ENCODE measurements around the gene ATP8A2. TPM values are rescaled to one million over a fixed set of nuclear protein-coding genes. Genes with fewer than 3 reads are reported as not detected.

The ATP8A2 gene
- total RNA-seq, 4 donors from 2014 or later: 0.20 to 1.1 (median 0.59) TPM

DNA sequence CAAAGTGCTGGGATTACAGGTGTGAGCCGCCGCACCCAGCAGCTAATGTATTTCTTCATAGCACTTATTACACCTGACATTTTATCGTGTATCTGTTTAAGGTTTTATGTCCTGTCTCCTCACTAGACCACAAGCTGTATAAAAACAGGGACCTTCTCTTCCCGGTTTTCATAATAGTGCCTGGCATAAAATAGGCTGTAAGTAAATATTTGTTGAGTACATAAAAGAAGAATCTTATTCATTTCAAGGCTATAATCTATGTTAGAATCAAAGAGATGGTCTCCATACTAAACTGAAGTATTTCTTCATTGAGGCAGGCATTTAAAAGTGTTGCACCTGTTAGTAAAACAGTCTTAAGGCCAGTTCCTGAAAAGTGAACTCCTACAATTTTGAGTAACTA is 486.1 kb downstream of the ATP8A2 start:
- H3K27ac ChIP-seq: no peak overlapping the region
- no peaks in the 10 kb centered on the region for H3K9me3 ChIP-seq
- in situ Hi-C loops (cut with MboI; ENCODE audit: low pct_ligation_motif_present in 1 of 4, low pct_unique_long_range_greater_than_20kb in 1 of 4, low sequenced_read_pairs in 3 of 4) (no loop called here), intact Hi-C loops (cut with DNase I; ENCODE audit: low total_unique reads) (no loop called here)
- H3K27me3 ChIP-seq: no peaks in the 10 kb centered on the region
- no peaks in the 10 kb centered on the region for H3K4me1 ChIP-seq
- no peak for DNase-seq
- 40 to 53% methylated on average over 1 to 4 of the region's 4 CpGs for WGBS, 2 donors (ENCODE audit: low coverage in 1 of 2)
- TF ChIP-seq POLR2AphosphoS5 (IDR thresholded peaks at IDR 0.05): no peak
- TF ChIP-seq EP300 (IDR thresholded peaks at IDR 0.05; ENCODE audit: low read depth): no peak
- TF ChIP-seq, protein P1, sequence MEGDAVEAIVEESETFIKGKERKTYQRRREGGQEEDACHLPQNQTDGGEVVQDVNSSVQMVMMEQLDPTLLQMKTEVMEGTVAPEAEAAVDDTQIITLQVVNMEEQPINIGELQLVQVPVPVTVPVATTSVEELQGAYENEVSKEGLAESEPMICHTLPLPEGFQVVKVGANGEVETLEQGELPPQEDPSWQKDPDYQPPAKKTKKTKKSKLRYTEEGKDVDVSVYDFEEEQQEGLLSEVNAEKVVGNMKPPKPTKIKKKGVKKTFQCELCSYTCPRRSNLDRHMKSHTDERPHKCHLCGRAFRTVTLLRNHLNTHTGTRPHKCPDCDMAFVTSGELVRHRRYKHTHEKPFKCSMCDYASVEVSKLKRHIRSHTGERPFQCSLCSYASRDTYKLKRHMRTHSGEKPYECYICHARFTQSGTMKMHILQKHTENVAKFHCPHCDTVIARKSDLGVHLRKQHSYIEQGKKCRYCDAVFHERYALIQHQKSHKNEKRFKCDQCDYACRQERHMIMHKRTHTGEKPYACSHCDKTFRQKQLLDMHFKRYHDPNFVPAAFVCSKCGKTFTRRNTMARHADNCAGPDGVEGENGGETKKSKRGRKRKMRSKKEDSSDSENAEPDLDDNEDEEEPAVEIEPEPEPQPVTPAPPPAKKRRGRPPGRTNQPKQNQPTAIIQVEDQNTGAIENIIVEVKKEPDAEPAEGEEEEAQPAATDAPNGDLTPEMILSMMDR (IDR thresholded peaks at IDR 0.05): no peak
- no peak for TF ChIP-seq POLR2A (IDR thresholded peaks at IDR 0.05)
- H3K4me3 ChIP-seq: no peak overlapping the region
- H3K36me3 ChIP-seq: no peaks in the 10 kb centered on the region

DNA sequence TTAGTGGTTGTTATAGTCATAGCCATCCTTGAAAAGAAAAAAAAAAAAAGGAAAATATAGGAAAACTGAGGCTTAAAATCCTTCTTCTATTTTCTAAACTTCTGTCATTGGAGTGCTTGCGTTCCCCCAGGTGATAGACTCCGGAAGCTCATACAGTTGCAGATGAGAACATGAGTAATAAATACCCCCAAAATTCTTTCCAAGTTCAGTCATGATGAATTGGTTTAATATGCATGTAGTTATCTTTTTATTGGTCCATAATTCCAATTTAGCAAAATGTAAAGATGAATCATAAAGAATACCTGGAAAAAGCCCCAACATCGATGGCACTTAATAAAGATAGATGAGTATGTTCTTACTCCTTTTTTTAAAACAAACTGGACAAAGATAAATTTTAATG is 487.8 kb downstream of the ATP8A2 start:
- intact Hi-C loops (cut with DNase I; ENCODE audit: low total_unique reads): no loop called here
- 62 to 63% methylated on average over 3 of the region's 3 CpGs for WGBS, 2 donors (ENCODE audit: low coverage in 1 of 2)
- in situ Hi-C loops (cut with MboI; ENCODE audit: low pct_ligation_motif_present in 1 of 4, low pct_unique_long_range_greater_than_20kb in 1 of 4, low sequenced_read_pairs in 3 of 4): no loop called here
- Histone ChIP-seq H3K27me3 (no peaks in the 10 kb centered on the region), H3K4me1 (no peaks in the 10 kb centered on the region), H3K9me3 (no peaks in the 10 kb centered on the region), H3K27ac (no peak overlapping the region), H3K36me3 (no peaks in the 10 kb centered on the region), H3K4me3 (no peak overlapping the region)
- DNase-seq: no peak
- TF ChIP-seq POLR2A (IDR thresholded peaks at IDR 0.05): no peak
- no peak for TF ChIP-seq EP300 (IDR thresholded peaks at IDR 0.05; ENCODE audit: low read depth)
- TF ChIP-seq POLR2AphosphoS5 (IDR thresholded peaks at IDR 0.05): no peak

DNA sequence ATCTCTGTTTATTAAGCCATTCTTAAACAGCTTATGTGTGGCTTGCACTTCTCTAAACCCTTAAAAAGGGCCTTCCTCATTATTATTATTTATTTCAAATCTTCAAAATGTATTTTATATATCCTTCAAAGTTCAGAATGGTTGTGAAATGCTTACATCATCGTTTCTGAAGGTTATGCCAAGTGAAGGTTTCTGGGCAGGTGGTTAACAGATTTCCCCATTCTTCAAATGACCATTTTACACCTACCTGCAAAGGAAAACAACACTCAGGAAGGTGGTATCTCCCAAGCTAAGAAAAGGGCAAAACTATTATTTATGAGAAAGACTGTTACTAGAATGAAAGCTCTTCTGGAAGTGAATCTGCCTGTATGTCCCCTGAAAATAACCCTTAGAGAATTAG is 488.5 kb downstream of the ATP8A2 start:
- TF ChIP-seq POLR2AphosphoS5 (IDR thresholded peaks at IDR 0.05) (no peak), EP300 (IDR thresholded peaks at IDR 0.05; ENCODE audit: low read depth) (no peak), POLR2A (IDR thresholded peaks at IDR 0.05) (no peak)
- TF ChIP-seq, protein P1 (IDR thresholded peaks at IDR 0.05): no peak
- Histone ChIP-seq H3K27me3 (no peaks in the 10 kb centered on the region), H3K9me3 (no peaks in the 10 kb centered on the region), H3K4me1 (no peaks in the 10 kb centered on the region), H3K27ac (no peak overlapping the region), H3K4me3 (no peak overlapping the region), H3K36me3 (no peaks in the 10 kb centered on the region)
- DNase-seq: no peak
- 38 to 60% methylated on average over 1 of the region's 1 CpG for WGBS, 2 donors (ENCODE audit: low coverage in 1 of 2)
- intact Hi-C loops (cut with DNase I; ENCODE audit: low total_unique reads) (no loop called here), in situ Hi-C loops (cut with MboI; ENCODE audit: low pct_ligation_motif_present in 1 of 4, low pct_unique_long_range_greater_than_20kb in 1 of 4, low sequenced_read_pairs in 3 of 4) (no loop called here)

DNA sequence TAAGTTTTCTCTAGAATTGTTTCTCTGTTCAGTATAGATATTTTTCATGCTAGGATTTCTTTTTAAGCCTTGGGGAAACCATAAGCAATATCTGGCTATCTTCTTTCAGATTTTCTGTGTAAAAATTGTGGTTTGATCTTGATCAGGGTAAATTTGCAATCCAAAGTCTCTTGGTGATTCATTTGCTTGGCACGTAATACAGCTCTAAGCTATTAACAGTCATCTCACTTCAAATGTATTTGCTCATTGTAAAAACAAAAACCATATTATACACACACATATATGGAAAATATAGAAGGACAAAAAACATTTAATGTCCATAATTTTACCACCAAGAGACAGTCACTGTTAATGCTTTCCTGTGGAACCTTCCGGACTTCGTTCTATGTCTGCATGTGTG is 489.1 kb downstream of the ATP8A2 start:
- DNase-seq: no peak
- Histone ChIP-seq H3K4me1 (no peaks in the 10 kb centered on the region), H3K27me3 (peaks cover 1% of the 10 kb centered on the region), H3K9me3 (no peaks in the 10 kb centered on the region), H3K4me3 (no peak overlapping the region), H3K27ac (no peak overlapping the region), H3K36me3 (no peaks in the 10 kb centered on the region)
- 70 to 79% methylated on average over 3 of the region's 3 CpGs for WGBS, 2 donors (ENCODE audit: low coverage in 1 of 2)
- intact Hi-C loops (cut with DNase I; ENCODE audit: low total_unique reads): no loop called here
- TF ChIP-seq EP300 (IDR thresholded peaks at IDR 0.05; ENCODE audit: low read depth) (no peak), POLR2A (IDR thresholded peaks at IDR 0.05) (no peak), POLR2AphosphoS5 (IDR thresholded peaks at IDR 0.05) (no peak)
- TF ChIP-seq, protein P1 (IDR thresholded peaks at IDR 0.05): no peak
- in situ Hi-C loops (cut with MboI; ENCODE audit: low pct_ligation_motif_present in 1 of 4, low pct_unique_long_range_greater_than_20kb in 1 of 4, low sequenced_read_pairs in 3 of 4): no loop called here

DNA sequence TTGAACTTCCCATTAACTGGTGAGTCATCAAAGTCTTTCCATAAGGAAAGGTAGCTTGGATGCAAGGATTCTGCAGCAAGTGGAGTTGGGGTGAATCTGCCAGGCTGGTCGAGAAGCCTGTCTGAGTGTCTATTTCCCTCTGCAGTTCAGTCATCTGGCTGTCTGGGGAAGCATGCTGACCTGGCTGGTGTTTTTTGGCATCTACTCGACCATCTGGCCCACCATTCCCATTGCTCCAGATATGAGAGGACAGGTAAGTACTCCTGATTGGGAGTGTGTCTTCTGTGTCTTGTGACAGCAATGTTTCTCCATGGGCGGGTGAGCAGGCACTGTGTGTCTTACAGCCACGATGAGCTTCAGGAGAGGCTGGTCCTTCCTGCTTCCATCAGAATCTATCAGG is 490.4 kb downstream of the ATP8A2 start:
- H3K4me3 ChIP-seq: no peak overlapping the region
- in situ Hi-C loops (cut with MboI; ENCODE audit: low pct_ligation_motif_present in 1 of 4, low pct_unique_long_range_greater_than_20kb in 1 of 4, low sequenced_read_pairs in 3 of 4): no loop called here
- DNase-seq: no peak
- H3K4me1 ChIP-seq: no peaks in the 10 kb centered on the region
- H3K27me3 ChIP-seq: peaks cover 3% of the 10 kb centered on the region
- WGBS, 2 donors (ENCODE audit: low coverage in 1 of 2): 55 to 70% methylated on average over 2 to 4 of the region's 4 CpGs
- no peaks in the 10 kb centered on the region for H3K9me3 ChIP-seq
- no peak for TF ChIP-seq POLR2AphosphoS5 (IDR thresholded peaks at IDR 0.05)
- TF ChIP-seq POLR2A (IDR thresholded peaks at IDR 0.05): no peak
- no peak for TF ChIP-seq EP300 (IDR thresholded peaks at IDR 0.05; ENCODE audit: low read depth)
- TF ChIP-seq, protein P1 (IDR thresholded peaks at IDR 0.05): no peak
- H3K36me3 ChIP-seq: no peaks in the 10 kb centered on the region
- no peak overlapping the region for H3K27ac ChIP-seq
- intact Hi-C loops (cut with DNase I; ENCODE audit: low total_unique reads): no loop called here

Data from transverse colon (tissue), 4 donors.